ENCODE data around the gene SEPTIN5.

The SEPTIN5 gene

DNA sequence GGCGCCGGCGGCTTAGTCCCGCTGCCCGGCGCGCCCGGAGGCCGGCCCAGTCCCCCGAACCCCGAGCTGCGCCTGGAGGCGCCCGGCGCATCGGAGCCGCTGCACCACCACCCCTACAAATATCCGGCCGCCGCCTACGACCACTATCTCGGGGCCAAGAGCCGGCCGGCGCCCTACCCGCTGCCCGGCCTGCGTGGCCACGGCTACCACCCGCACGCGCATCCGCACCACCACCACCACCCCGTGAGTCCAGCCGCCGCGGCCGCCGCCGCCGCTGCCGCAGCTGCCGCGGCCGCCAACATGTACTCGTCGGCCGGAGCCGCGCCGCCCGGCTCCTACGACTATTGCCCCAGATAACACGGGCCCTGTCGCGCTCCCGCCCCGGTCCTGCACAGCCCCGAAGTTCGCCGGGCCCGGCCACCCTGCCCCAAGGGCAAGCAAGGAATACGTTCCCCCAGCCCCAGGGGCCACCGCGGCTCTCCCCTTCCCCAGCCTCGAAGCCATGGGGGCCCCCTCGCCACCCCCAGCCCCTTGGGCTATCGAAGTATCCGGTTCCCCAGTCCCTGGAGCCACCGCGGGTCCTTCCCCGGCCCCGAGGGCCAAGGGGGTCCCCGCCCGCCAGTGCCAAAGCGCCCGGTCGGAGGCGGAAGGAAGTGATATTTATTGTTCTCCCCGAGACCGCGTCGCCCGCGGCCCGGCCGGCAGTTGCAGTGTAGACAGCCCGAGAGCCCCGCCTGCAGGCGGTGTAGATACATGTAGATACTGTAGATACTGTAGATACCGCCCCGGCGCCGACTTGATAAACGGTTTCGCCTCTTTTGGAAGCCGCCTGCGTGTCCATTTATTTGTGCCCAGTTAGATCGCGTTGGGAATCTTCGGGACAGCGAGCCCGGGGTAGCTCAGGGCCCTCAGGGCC is 52.5 kb downstream of the SEPTIN5 start:
- Histone ChIP-seq H3K4me2 (ENCODE audit: low read length) (no peak overlapping the region), H3K9ac (ENCODE audit: low read length) (no peak overlapping the region), H4K20me1 (ENCODE audit: insufficient read depth, low read length) (no peaks in the 10 kb centered on the region), H3K4me3 (ENCODE audit: low read length) (no peak overlapping the region), H3K27ac (ENCODE audit: low read length) (no peak overlapping the region), H3K79me2 (ENCODE audit: low read length) (no peaks in the 10 kb centered on the region), H3K27me3 (ENCODE audit: low read depth, low read length) (no peaks in the 10 kb centered on the region), H3K9me3 (ENCODE audit: insufficient read depth, low read length) (no peaks in the 10 kb centered on the region), H2AFZ (ENCODE audit: low read depth, low read length) (no peak overlapping the region), H3K36me3 (replicated peaks; ENCODE audit: low read depth, low read length) (no peaks in the 10 kb centered on the region), H3K4me1 (ENCODE audit: low read length) (no peaks in the 10 kb centered on the region)
- TF ChIP-seq, protein P1, sequence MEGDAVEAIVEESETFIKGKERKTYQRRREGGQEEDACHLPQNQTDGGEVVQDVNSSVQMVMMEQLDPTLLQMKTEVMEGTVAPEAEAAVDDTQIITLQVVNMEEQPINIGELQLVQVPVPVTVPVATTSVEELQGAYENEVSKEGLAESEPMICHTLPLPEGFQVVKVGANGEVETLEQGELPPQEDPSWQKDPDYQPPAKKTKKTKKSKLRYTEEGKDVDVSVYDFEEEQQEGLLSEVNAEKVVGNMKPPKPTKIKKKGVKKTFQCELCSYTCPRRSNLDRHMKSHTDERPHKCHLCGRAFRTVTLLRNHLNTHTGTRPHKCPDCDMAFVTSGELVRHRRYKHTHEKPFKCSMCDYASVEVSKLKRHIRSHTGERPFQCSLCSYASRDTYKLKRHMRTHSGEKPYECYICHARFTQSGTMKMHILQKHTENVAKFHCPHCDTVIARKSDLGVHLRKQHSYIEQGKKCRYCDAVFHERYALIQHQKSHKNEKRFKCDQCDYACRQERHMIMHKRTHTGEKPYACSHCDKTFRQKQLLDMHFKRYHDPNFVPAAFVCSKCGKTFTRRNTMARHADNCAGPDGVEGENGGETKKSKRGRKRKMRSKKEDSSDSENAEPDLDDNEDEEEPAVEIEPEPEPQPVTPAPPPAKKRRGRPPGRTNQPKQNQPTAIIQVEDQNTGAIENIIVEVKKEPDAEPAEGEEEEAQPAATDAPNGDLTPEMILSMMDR (IDR thresholded peaks at IDR 0.05; ENCODE audit: low read depth, low read length): no peak
- TF ChIP-seq EZH2phosphoT487 (IDR thresholded peaks at IDR 0.05; ENCODE audit: low read depth): no peak

DNA sequence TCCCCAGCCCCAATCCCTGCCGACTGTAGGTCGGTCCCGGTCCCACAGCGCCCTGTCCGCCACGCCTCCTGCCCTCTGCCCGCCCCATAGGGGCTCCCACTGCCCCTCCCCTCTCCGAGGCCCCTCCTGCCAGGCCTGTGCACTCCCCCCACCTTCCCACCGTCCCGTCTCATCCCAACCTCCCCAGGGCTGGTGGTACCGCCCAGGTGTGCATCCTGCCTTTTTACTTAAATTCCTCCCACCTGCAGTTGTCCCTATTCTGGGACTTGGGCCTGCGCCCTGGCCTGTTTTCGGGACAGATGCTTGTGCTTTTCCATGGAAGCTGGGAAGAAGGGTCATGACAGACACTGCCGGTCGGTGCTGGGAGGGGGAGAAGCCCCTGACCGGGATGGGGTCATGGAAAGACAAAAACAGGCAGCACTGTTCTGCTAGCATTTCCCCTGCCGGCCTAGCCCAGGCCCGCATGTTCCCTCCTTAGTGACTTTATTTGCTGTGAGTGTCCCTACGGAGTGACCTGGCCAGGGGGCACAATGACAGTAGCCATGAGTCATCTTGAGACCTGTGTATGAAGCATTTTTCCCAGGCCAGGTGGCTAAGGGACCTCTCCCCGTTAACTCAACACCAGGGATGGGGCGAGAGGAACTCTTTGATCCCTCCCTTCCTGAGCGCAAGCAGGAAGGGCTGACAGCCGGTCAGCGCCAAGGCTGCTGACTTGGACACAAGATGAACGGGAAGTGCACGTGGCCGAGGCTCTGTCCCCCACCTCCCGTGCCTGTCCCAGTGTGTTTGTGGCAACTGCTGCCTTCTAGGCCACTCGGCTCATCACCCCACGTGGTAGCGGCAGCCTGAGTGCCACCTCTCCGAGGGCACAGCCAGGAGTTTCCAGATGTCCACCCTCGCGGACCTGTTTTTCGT is 53.4 kb downstream of the SEPTIN5 start:
- Histone ChIP-seq H3K27me3 (ENCODE audit: low read depth, low read length) (peaks cover 5% of the 10 kb centered on the region; the same call in 1 of the 2 replicates), H3K9ac (ENCODE audit: low read length) (no peak overlapping the region), H3K79me2 (ENCODE audit: low read length) (no peaks in the 10 kb centered on the region), H3K4me3 (ENCODE audit: low read length) (no peak overlapping the region), H4K20me1 (ENCODE audit: insufficient read depth, low read length) (no peaks in the 10 kb centered on the region), H3K36me3 (replicated peaks; ENCODE audit: low read depth, low read length) (no peaks in the 10 kb centered on the region), H2AFZ (ENCODE audit: low read depth, low read length) (no peak overlapping the region), H3K9me3 (ENCODE audit: insufficient read depth, low read length) (no peaks in the 10 kb centered on the region), H3K4me1 (ENCODE audit: low read length) (no peaks in the 10 kb centered on the region), H3K4me2 (ENCODE audit: low read length) (no peak overlapping the region), H3K27ac (ENCODE audit: low read length) (no peak overlapping the region)
- TF ChIP-seq, protein P1 (IDR thresholded peaks at IDR 0.05; ENCODE audit: low read depth, low read length): no peak
- TF ChIP-seq EZH2phosphoT487 (IDR thresholded peaks at IDR 0.05; ENCODE audit: low read depth): no peak

DNA sequence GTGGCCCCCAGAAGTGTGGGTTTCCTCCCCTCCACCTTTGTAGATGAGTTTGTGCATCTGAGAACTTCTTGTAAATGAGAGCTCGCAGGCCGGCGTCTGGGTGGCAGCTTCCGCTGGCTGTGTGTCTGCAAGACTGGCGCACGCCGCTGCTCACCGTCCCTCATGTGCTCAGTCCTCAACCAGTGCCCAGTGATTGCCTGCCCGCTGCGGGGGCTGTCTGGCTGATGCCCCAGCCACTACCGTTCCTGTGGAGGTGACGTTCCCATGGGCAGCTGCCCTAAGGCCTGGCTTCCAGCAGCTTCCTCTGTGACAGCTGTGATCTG is 55.1 kb downstream of the SEPTIN5 start:
- Histone ChIP-seq H3K4me2 (ENCODE audit: low read length) (no peak overlapping the region), H2AFZ (ENCODE audit: low read depth, low read length) (no peak overlapping the region), H3K27me3 (ENCODE audit: low read depth, low read length) (peaks cover 11% of the 10 kb centered on the region; the same call in 1 of the 2 replicates), H3K27ac (ENCODE audit: low read length) (no peak overlapping the region), H3K4me3 (ENCODE audit: low read length) (no peak overlapping the region), H3K9me3 (ENCODE audit: insufficient read depth, low read length) (no peaks in the 10 kb centered on the region), H4K20me1 (ENCODE audit: insufficient read depth, low read length) (no peaks in the 10 kb centered on the region), H3K36me3 (replicated peaks; ENCODE audit: low read depth, low read length) (no peaks in the 10 kb centered on the region), H3K4me1 (ENCODE audit: low read length) (no peaks in the 10 kb centered on the region), H3K79me2 (ENCODE audit: low read length) (no peaks in the 10 kb centered on the region), H3K9ac (ENCODE audit: low read length) (no peak overlapping the region)
- TF ChIP-seq, protein P1 (IDR thresholded peaks at IDR 0.05; ENCODE audit: low read depth, low read length): no peak
- no peak for TF ChIP-seq EZH2phosphoT487 (IDR thresholded peaks at IDR 0.05; ENCODE audit: low read depth)
